Germinal center (tissue), 1 donor: ENCODE data around the gene CNTNAP3B.
"Not testable (repeated sequence)": the region's sequence is repeated elsewhere in the genome, so short reads cannot be mapped to it uniquely, and the experiment has no call there.

ENCODE experiments used
- DNase-seq: peaks from one replicate; pipeline ENCODE4 v3.0.0; 2012; ENCODE audit warnings: mixed read lengths, low spot score

The CNTNAP3B gene

GRCh38 chr9:42129073-42129729 lies at the start of gene CNTNAP3B:
CNTNAP3B (minus strand) TSS chr9:42129426; CDS start chr9:42129094, 332 bp downstream.
- DNase-seq: not testable (repeated sequence)

GRCh38 chr9:42160299-42160698 lies 31.1 kb upstream of the CNTNAP3B start:
- not testable (repeated sequence) for DNase-seq

- DNase-seq: not testable (repeated sequence)
These were observed 2.0 kb downstream of the CNTNAP3B start for GRCh38 chr9:42127056-42127841.

GRCh38 chr9:42121007-42121406 lies 8.2 kb downstream of the CNTNAP3B start:
- DNase-seq: not testable (repeated sequence)

GRCh38 chr9:42095929-42096328 lies 33.3 kb downstream of the CNTNAP3B start:
- DNase-seq: not testable (repeated sequence)

GRCh38 chr9:42084559-42084952 lies 44.7 kb downstream of the CNTNAP3B start:
- not testable (repeated sequence) for DNase-seq

- DNase-seq: not testable (repeated sequence)
These were observed 45.2 kb downstream of the CNTNAP3B start for GRCh38 chr9:42083877-42084558.

- not testable (repeated sequence) for DNase-seq
These were observed 48.9 kb downstream of the CNTNAP3B start for GRCh38 chr9:42080376-42080775.

- not testable (repeated sequence) for DNase-seq
These were observed 54.4 kb downstream of the CNTNAP3B start for GRCh38 chr9:42074868-42075267.

- DNase-seq: not testable (repeated sequence)
These were observed 58.2 kb downstream of the CNTNAP3B start for GRCh38 chr9:42071026-42071425.

GRCh38 chr9:42070035-42070799 lies 59.0 kb downstream of the CNTNAP3B start:
- not testable (repeated sequence) for DNase-seq

- not testable (repeated sequence) for DNase-seq
These were observed 75.4 kb downstream of the CNTNAP3B start for GRCh38 chr9:42053874-42054273.

- DNase-seq: not testable (repeated sequence)
These were observed 78.5 kb downstream of the CNTNAP3B start for GRCh38 chr9:42050701-42051100.

- not testable (repeated sequence) for DNase-seq
These were observed 84.7 kb downstream of the CNTNAP3B start for GRCh38 chr9:42044422-42045010.

GRCh38 chr9:42033541-42033940 lies 95.7 kb downstream of the CNTNAP3B start:
- not testable (repeated sequence) for DNase-seq

GRCh38 chr9:42020639-42021038 lies 108.6 kb downstream of the CNTNAP3B start:
- not testable (repeated sequence) for DNase-seq

GRCh38 chr9:42018220-42018922 lies 110.9 kb downstream of the CNTNAP3B start:
- not testable (repeated sequence) for DNase-seq

- not testable (repeated sequence) for DNase-seq
These were observed 114.9 kb downstream of the CNTNAP3B start for GRCh38 chr9:42014317-42014716.

GRCh38 chr9:41991607-41992006 lies 137.6 kb downstream of the CNTNAP3B start:
- not testable (repeated sequence) for DNase-seq

- DNase-seq: not testable (repeated sequence)
These were observed 149.0 kb downstream of the CNTNAP3B start for GRCh38 chr9:41980271-41980670.
